ENCODE results near the gene TIMP3. TPM values are rescaled to one million over a fixed set of nuclear protein-coding genes. Genes with fewer than 3 reads are reported as not detected.

Gene TIMP3
- total and polyA plus RNA-seq, 2 donors (not counting 3 experiments of a cell fraction or from before 2014, with no cell fraction given), result 0.22 to 2.0 TPM

GRCh38 chr22:32818446-32819115 is 17.1 kb downstream of the TIMP3 start:
- POLR2A ChIA-PET, result no interaction called here
- H3K79me2 ChIP-seq (ENCODE audit: control insufficient read depth, insufficient read depth, low read length), result no peaks in the 10 kb centered on the region
- dilution Hi-C loops (cut with MboI; ENCODE audit: extremely low pct_ligation_motif_present, low sequenced_read_pairs), result no loop called here
- H3K9me3 ChIP-seq (replicated peaks; ENCODE audit: control insufficient read depth, insufficient read depth, low read length), result no peaks in the 10 kb centered on the region
- H3K27me3 ChIP-seq (ENCODE audit: control insufficient read depth in 2 of 2, insufficient read depth in 2 of 2, low read length in 2 of 2), result no peaks in the 10 kb centered on the region
- no TSS peak for BruUV-seq (replicated peaks)
- H4K20me1 ChIP-seq (replicated peaks; ENCODE audit: control insufficient read depth, extremely low read depth, insufficient read depth, low read length), result no peaks in the 10 kb centered on the region
- H3K27ac ChIP-seq (ENCODE audit: insufficient read depth, low read depth, low read length), result no peak overlapping the region
- H3K4me3 ChIP-seq (replicated peaks in 1 of 3; ENCODE audit: insufficient read depth in 1 of 3, low read depth in 1 of 3, low read length in 3 of 3), result no peak overlapping the region
- H3K4me1 ChIP-seq (ENCODE audit: control insufficient read depth, extremely low read depth, insufficient read depth, low read length), result no peaks in the 10 kb centered on the region
- no peak for DNase-seq (ENCODE audit: low read depth, low spot score)
- no peak overlapping the region for H3K9ac ChIP-seq (replicated peaks; ENCODE audit: extremely low read depth, insufficient read depth, low read length)
- no peak overlapping the region for H3K4me2 ChIP-seq (ENCODE audit: insufficient read depth, low read length)
- H2AFZ ChIP-seq (ENCODE audit: low read depth, low read length), result no peak overlapping the region
- H3K36me3 ChIP-seq (ENCODE audit: control insufficient read depth in 2 of 2, extremely low read depth in 1 of 2, insufficient read depth in 2 of 2, low read length in 2 of 2), result no peaks in the 10 kb centered on the region
- intact Hi-C loops (cut with micrococcal nuclease), result no loop called here
- CTCF ChIA-PET, result no interaction called here
- FAIRE-seq, result no peak
- TF ChIP-seq POLR2AphosphoS5 (IDR thresholded peaks at IDR 0.05; ENCODE audit: insufficient read depth, low read depth, low read length) (no peak), POLR2A (IDR thresholded peaks at IDR 0.05; ENCODE audit: low read depth, low read length) (no peak), GATA2 (IDR thresholded peaks at IDR 0.05; ENCODE audit: insufficient read depth, insufficient read length, low read depth, low read length) (no peak), EZH2 (IDR thresholded peaks at IDR 0.05; ENCODE audit: borderline replicate concordance, low read depth, low read length, severe bottlenecking) (no peak), MYC (IDR thresholded peaks at IDR 0.05; ENCODE audit: low read depth, low read length) (no peak), MAX (IDR thresholded peaks at IDR 0.05; ENCODE audit: insufficient read depth, insufficient read length) (no peak), FOS (IDR thresholded peaks at IDR 0.05; ENCODE audit: borderline replicate concordance, insufficient read depth, low read length) (no peak)
- H3K9me1 ChIP-seq (replicated peaks; ENCODE audit: control insufficient read depth, extremely low read depth, insufficient read depth, low read length), result no peaks in the 10 kb centered on the region

GRCh38 chr22:32819120-32819519 is 17.6 kb downstream of the TIMP3 start:
- no peaks in the 10 kb centered on the region for H4K20me1 ChIP-seq (replicated peaks; ENCODE audit: control insufficient read depth, extremely low read depth, insufficient read depth, low read length)

More at GRCh38 chr22:32819120-32819519, 17.6 kb downstream of the TIMP3 start:
- intact Hi-C loops (cut with micrococcal nuclease), result no loop called here
- Histone ChIP-seq H3K9me1 (replicated peaks; ENCODE audit: control insufficient read depth, extremely low read depth, insufficient read depth, low read length) (no peaks in the 10 kb centered on the region), H3K36me3 (ENCODE audit: control insufficient read depth in 2 of 2, extremely low read depth in 1 of 2, insufficient read depth in 2 of 2, low read length in 2 of 2) (no peaks in the 10 kb centered on the region), H3K27ac (ENCODE audit: insufficient read depth, low read depth, low read length) (no peak overlapping the region), H3K9me3 (replicated peaks; ENCODE audit: control insufficient read depth, insufficient read depth, low read length) (no peaks in the 10 kb centered on the region), H3K4me1 (ENCODE audit: control insufficient read depth, extremely low read depth, insufficient read depth, low read length) (no peaks in the 10 kb centered on the region), H2AFZ (ENCODE audit: low read depth, low read length) (no peak overlapping the region), H3K9ac (replicated peaks; ENCODE audit: extremely low read depth, insufficient read depth, low read length) (no peak overlapping the region), H3K79me2 (ENCODE audit: control insufficient read depth, insufficient read depth, low read length) (no peaks in the 10 kb centered on the region), H3K4me3 (replicated peaks in 1 of 3; ENCODE audit: insufficient read depth in 1 of 3, low read depth in 1 of 3, low read length in 3 of 3) (no peak overlapping the region), H3K4me2 (ENCODE audit: insufficient read depth, low read length) (no peak overlapping the region), H3K27me3 (ENCODE audit: control insufficient read depth in 2 of 2, insufficient read depth in 2 of 2, low read length in 2 of 2) (no peaks in the 10 kb centered on the region)
- BruUV-seq (replicated peaks), result no TSS peak
- DNase-seq (ENCODE audit: low read depth, low spot score) (no peak), FAIRE-seq (no peak)
- POLR2A ChIA-PET, result no interaction called here
- dilution Hi-C loops (cut with MboI; ENCODE audit: extremely low pct_ligation_motif_present, low sequenced_read_pairs), result no loop called here
- CTCF ChIA-PET, result no interaction called here
- TF ChIP-seq MYC (IDR thresholded peaks at IDR 0.05; ENCODE audit: low read depth, low read length) (no peak), FOS (IDR thresholded peaks at IDR 0.05; ENCODE audit: borderline replicate concordance, insufficient read depth, low read length) (no peak), CTCF (IDR thresholded peaks at IDR 0.05; ENCODE audit: extremely low read depth in 1 of 2, insufficient read depth in 1 of 2, low read depth in 1 of 2, low read length in 2 of 2) (no peak), JUN (IDR thresholded peaks at IDR 0.05; ENCODE audit: borderline replicate concordance, insufficient read depth, insufficient read length, low read depth) (no peak), GATA2 (IDR thresholded peaks at IDR 0.05; ENCODE audit: insufficient read depth, insufficient read length, low read depth, low read length) (no peak), POLR2AphosphoS5 (IDR thresholded peaks at IDR 0.05; ENCODE audit: insufficient read depth, low read depth, low read length) (no peak), POLR2A (IDR thresholded peaks at IDR 0.05; ENCODE audit: low read depth, low read length) (no peak), MAX (IDR thresholded peaks at IDR 0.05; ENCODE audit: insufficient read depth, insufficient read length) (no peak), EZH2 (IDR thresholded peaks at IDR 0.05; ENCODE audit: borderline replicate concordance, low read depth, low read length, severe bottlenecking) (no peak)
